ENCODE results near the gene NISCH.

The NISCH gene

GRCh38 chr3:52443791-52444687 lies 11.4 kb upstream of the NISCH start:
- peak overlapping the region; percentile 79 for H4K8ac ChIP-seq (ENCODE audit: low read depth, low read length)
- peak overlapping the region; percentile 99 for H4K91ac ChIP-seq (ENCODE audit: low read depth, low read length, poor library complexity)
- H3K4ac ChIP-seq (ENCODE audit: low read length) = peak overlapping the region; percentile 94
- no peak overlapping the region for H3K4me2 ChIP-seq (ENCODE audit: insufficient read depth, low read length, poor library complexity, severe bottlenecking)
- peak overlapping the region; percentile 98 for H2AK5ac ChIP-seq (ENCODE audit: low read depth, low read length)
- H3K9ac ChIP-seq (ENCODE audit: low read depth, low read length, poor library complexity) = peak overlapping the region; percentile 90
- no peaks in the 10 kb centered on the region for H3K9me3 ChIP-seq (replicated peaks in 1 of 2; ENCODE audit: control insufficient read depth in 2 of 2, insufficient read depth in 1 of 2, low read depth in 1 of 2, low read length in 2 of 2)
- no peak overlapping the region for H3K27ac ChIP-seq (replicated peaks; ENCODE audit: low read length)
- H3K79me1 ChIP-seq (ENCODE audit: low read depth, low read length) = no peaks in the 10 kb centered on the region
- H3K27me3 ChIP-seq (ENCODE audit: control insufficient read depth in 3 of 3, insufficient read depth in 3 of 3, low read depth in 1 of 3, low read length in 3 of 3) = peaks cover 0 to 62% (median 0%) of the 10 kb centered on the region in 3 experiments
- H2BK5ac ChIP-seq (ENCODE audit: low read length) = no peak overlapping the region
- DNase-seq (ENCODE audit: low spot score) = no peak
- peaks cover 0 to 18% of the 10 kb centered on the region in 2 donors for H3K4me1 ChIP-seq (ENCODE audit: control insufficient read depth in 2 of 2, insufficient read depth in 1 of 2, low read depth in 1 of 2, low read length in 2 of 2)
- WGBS, 2 donors (ENCODE audit: extremely low coverage in 2 of 2, insufficient read length in 2 of 2, insufficient replicate concordance in 1 of 2) = no CpG with 5 or more reads among the region's 25 CpGs
- no peaks in the 10 kb centered on the region for H3K36me3 ChIP-seq (replicated peaks in 1 of 2; ENCODE audit: control insufficient read depth in 2 of 2, insufficient read depth in 2 of 2, low read length in 2 of 2)
- H2BK15ac ChIP-seq (ENCODE audit: low read length) = peak overlapping the region; percentile 22
- H2BK12ac ChIP-seq (ENCODE audit: low read length) = peak overlapping the region; percentile 100
- H3K18ac ChIP-seq (ENCODE audit: low read length) = peak overlapping the region; percentile 92
- H3K4me3 ChIP-seq (ENCODE audit: low read length in 2 of 2) = peak overlapping the region in 1 of 2 donors; percentile 31
- H3K23ac ChIP-seq (ENCODE audit: low read depth, low read length, poor library complexity) = peak overlapping the region; percentile 73
- peak overlapping the region; percentile 70 for H2BK120ac ChIP-seq (ENCODE audit: low read depth, low read length)
- H2AFZ ChIP-seq (ENCODE audit: low read length) = no peak overlapping the region
- H3K14ac ChIP-seq (ENCODE audit: low read length) = peak overlapping the region; percentile 82

DNA sequence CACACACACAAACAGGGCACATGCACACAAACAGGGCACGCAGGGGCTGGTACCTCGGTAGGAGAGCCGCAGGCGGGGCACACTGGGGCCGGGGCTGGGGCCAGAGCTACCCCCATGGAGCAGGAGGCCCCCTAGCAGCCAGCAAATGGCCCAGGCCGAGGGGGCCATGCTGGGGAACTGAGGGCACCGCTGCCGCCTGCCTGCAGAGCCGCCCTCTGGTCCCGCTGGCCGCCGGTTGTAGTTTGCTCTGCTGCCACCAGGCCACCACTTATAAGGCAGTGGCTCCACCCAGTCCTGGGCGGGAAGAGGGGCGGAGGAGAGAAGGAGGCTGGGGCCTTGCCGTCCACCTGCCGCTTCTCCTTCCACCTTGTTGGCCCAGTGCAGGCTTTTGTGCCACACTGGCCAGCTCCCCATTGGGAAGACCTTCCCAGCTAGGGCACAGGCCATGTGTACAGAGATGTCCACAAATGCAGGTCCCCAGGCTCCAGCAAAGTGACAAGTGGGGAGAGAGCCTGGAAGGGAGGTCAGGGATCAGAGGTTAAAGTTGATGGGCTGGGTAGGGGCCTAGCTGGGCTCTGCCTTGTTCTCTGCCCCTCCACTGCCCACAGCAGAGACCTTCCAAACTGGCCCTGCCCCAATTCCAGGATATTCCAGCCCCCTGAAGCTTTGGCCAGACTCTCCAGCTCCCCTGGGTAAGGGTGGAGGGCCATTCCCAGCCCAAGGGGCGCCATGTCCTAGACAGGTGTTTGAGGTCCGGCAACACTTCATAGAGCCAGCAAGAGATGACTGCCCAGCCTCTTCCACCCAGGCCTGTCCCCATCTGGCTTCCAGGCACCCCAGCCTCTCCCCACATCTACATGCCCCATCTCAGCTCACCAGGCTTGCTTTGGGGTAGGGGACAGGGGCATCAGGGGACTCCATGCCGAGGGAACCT lies 10.3 kb upstream of the NISCH start, which contains the start of gene SEMA3G:
SEMA3G (minus strand) TSS at position 244 of the 934 bp plus-strand sequence; CDS start at position 168, 76 bp downstream.
- Histone ChIP-seq H3K4me3 (ENCODE audit: low read length in 2 of 2) (peak within 1 kb of the TSS in 1 of 2 donors; percentile 56), H2AFZ (ENCODE audit: low read length) (peak within 1 kb of the TSS; percentile 78), H3K9me3 (replicated peaks in 1 of 2; ENCODE audit: control insufficient read depth in 2 of 2, insufficient read depth in 1 of 2, low read depth in 1 of 2, low read length in 2 of 2) (no peaks in the 10 kb centered on the region), H2BK120ac (ENCODE audit: low read depth, low read length) (peak within 1 kb of the TSS; percentile 70), H3K23ac (ENCODE audit: low read depth, low read length, poor library complexity) (peak within 1 kb of the TSS; percentile 73), H3K18ac (ENCODE audit: low read length) (peak within 1 kb of the TSS; percentile 92), H3K79me1 (ENCODE audit: low read depth, low read length) (no peaks in the 10 kb centered on the region), H3K36me3 (replicated peaks in 1 of 2; ENCODE audit: control insufficient read depth in 2 of 2, insufficient read depth in 2 of 2, low read length in 2 of 2) (no peaks in the 10 kb centered on the region), H3K27me3 (ENCODE audit: control insufficient read depth in 3 of 3, insufficient read depth in 3 of 3, low read depth in 1 of 3, low read length in 3 of 3) (peaks cover 0 to 56% (median 0%) of the 10 kb centered on the region in 3 experiments), H2AK5ac (ENCODE audit: low read depth, low read length) (peak within 1 kb of the TSS; percentile 98), H4K91ac (ENCODE audit: low read depth, low read length, poor library complexity) (peak within 1 kb of the TSS; percentile 99), H3K4me2 (ENCODE audit: insufficient read depth, low read length, poor library complexity, severe bottlenecking) (peak within 1 kb of the TSS; percentile 25), H2BK15ac (ENCODE audit: low read length) (peak within 1 kb of the TSS; percentile 98), H4K8ac (ENCODE audit: low read depth, low read length) (peak within 1 kb of the TSS; percentile 86), H3K4ac (ENCODE audit: low read length) (peak within 1 kb of the TSS; percentile 94), H3K14ac (ENCODE audit: low read length) (peak within 1 kb of the TSS; percentile 82), H3K27ac (replicated peaks; ENCODE audit: low read length) (no peak within 1 kb of the TSS), H2BK5ac (ENCODE audit: low read length) (peak within 1 kb of the TSS; percentile 78), H2BK12ac (ENCODE audit: low read length) (peak within 1 kb of the TSS; percentile 100), H3K9ac (ENCODE audit: low read depth, low read length, poor library complexity) (peak within 1 kb of the TSS; percentile 90), H3K4me1 (ENCODE audit: control insufficient read depth in 2 of 2, insufficient read depth in 1 of 2, low read depth in 1 of 2, low read length in 2 of 2) (peaks cover 0 to 21% of the 10 kb centered on the region in 2 donors)
- WGBS, 2 donors (ENCODE audit: extremely low coverage in 2 of 2, insufficient read length in 2 of 2, insufficient replicate concordance in 1 of 2) = no CpG with 5 or more reads among the region's 19 CpGs
- DNase-seq (ENCODE audit: low spot score) = no peak

DNA sequence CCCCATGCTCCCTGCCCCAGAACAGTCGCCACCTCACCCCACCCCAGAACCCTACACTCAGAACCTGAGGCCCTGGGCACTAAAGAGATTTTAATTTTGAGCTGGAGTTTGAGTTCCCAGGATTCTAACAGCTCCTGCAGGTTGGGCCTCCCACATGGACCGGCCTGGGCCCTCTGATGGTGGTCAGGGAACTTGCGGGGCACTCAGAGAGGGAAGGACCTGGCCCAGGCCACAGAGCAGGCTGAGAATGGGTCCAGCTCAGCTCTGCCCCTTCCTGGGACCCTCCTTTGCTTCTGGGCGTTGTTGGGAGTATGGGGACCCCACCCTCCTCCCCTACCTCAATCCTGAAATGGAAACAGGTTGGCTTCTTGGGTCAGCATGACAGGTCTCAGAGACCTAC lies 9.4 kb upstream of the NISCH start:
- H3K9me3 ChIP-seq (replicated peaks in 1 of 2; ENCODE audit: control insufficient read depth in 2 of 2, insufficient read depth in 1 of 2, low read depth in 1 of 2, low read length in 2 of 2) = no peaks in the 10 kb centered on the region
- peak overlapping the region; percentile 67 for H2AFZ ChIP-seq (ENCODE audit: low read length)
- H4K91ac ChIP-seq (ENCODE audit: low read depth, low read length, poor library complexity) = no peak overlapping the region
- no peak overlapping the region for H2BK5ac ChIP-seq (ENCODE audit: low read length)
- no peaks in the 10 kb centered on the region for H3K79me1 ChIP-seq (ENCODE audit: low read depth, low read length)
- H3K27me3 ChIP-seq (ENCODE audit: control insufficient read depth in 3 of 3, insufficient read depth in 3 of 3, low read depth in 1 of 3, low read length in 3 of 3) = peaks cover 0 to 51% (median 0%) of the 10 kb centered on the region in 3 experiments
- H2BK12ac ChIP-seq (ENCODE audit: low read length) = peak overlapping the region; percentile 8
- no peak overlapping the region for H2BK120ac ChIP-seq (ENCODE audit: low read depth, low read length)
- no peak overlapping the region for H3K4me2 ChIP-seq (ENCODE audit: insufficient read depth, low read length, poor library complexity, severe bottlenecking)
- no peak overlapping the region for H3K14ac ChIP-seq (ENCODE audit: low read length)
- no peak overlapping the region for H3K9ac ChIP-seq (ENCODE audit: low read depth, low read length, poor library complexity)
- no peak for DNase-seq (ENCODE audit: low spot score)
- peak overlapping the region; percentile 15 for H3K18ac ChIP-seq (ENCODE audit: low read length)
- no CpG with 5 or more reads among the region's 4 CpGs for WGBS, 2 donors (ENCODE audit: extremely low coverage in 2 of 2, insufficient read length in 2 of 2, insufficient replicate concordance in 1 of 2)
- H3K4me3 ChIP-seq (ENCODE audit: low read length in 2 of 2) = no peak overlapping the region
- H4K8ac ChIP-seq (ENCODE audit: low read depth, low read length) = peak overlapping the region; percentile 32
- H3K23ac ChIP-seq (ENCODE audit: low read depth, low read length, poor library complexity) = no peak overlapping the region
- no peak overlapping the region for H3K4ac ChIP-seq (ENCODE audit: low read length)
- H2AK5ac ChIP-seq (ENCODE audit: low read depth, low read length) = no peak overlapping the region
- H2BK15ac ChIP-seq (ENCODE audit: low read length) = peak overlapping the region; percentile 96
- H3K36me3 ChIP-seq (replicated peaks in 1 of 2; ENCODE audit: control insufficient read depth in 2 of 2, insufficient read depth in 2 of 2, low read length in 2 of 2) = no peaks in the 10 kb centered on the region
- peaks cover 0 to 23% of the 10 kb centered on the region in 2 donors for H3K4me1 ChIP-seq (ENCODE audit: control insufficient read depth in 2 of 2, insufficient read depth in 1 of 2, low read depth in 1 of 2, low read length in 2 of 2)
- H3K27ac ChIP-seq (replicated peaks; ENCODE audit: low read length) = no peak overlapping the region

Data from neuronal stem cell (in vitro differentiated cells).